HG02981 (cell line): Measurements from ENCODE around the gene NPPC.
"Not testable (repeated sequence)": the region's sequence is repeated elsewhere in the genome, so short reads cannot be mapped to it uniquely, and the experiment has no call there.

Experiments
- ATAC-seq: cut with Tn5 transposase; IDR thresholded peaks from one replicate; pipeline ENCODE4 v1.9.1; 2021; ENCODE audit warnings: mild to moderate bottlenecking, moderate library complexity; ENCODE audit not compliant: unreplicated experiment

The NPPC gene

DNA sequence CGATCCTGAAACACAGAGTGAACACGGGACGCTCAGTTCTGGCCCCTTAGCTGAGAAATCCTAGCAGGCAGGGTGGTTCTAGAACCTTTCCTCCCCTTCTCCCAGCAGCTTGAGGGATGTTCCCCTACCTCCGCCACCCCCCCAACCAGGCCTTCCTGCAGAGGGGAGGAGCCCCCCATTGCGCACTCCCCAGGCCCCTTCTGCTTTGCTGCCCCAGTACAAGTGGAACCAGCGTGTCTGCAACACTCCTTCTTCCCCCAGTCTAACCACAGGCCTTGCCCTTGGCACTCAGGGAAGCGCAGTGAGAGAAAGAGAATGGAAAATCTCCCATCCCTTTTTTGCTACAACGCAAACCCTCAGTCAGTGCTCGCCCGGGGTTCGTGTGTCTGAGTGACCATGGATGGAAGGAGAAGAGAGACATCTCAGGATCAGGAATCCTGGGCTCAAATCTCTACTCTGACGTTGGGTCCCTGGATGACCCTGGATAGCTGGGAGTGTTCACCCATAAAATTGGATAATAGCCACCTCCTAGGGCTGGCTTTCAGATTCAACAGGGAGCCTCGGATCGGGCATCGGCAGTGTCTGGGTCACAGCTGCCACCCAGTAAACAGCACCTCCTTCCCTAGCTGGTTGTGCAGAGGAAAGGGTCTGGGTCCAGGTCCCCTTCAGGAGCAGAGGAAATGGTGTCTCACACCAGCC lies 3.7 kb downstream of the NPPC start:
- ATAC-seq, result no peak

DNA sequence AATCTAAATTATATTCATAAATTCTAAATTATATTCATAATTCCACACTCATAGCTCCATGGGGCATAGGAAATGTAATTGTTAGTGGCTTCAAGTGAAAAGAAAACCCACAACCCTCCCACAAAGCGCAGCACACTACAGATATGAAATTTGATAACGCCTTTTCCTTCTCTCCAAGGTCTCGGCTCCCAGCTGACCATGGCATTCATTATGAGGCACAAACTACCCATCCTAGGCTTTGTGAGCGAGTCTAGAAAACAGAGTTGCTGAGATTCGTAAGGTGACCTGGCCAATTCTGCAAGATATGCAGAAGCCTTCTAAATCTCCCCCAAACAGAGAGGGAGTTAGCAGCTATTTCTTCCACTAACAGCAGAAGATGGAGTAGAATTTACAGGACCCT lies 5.4 kb downstream of the NPPC start:
- no peak for ATAC-seq

DNA sequence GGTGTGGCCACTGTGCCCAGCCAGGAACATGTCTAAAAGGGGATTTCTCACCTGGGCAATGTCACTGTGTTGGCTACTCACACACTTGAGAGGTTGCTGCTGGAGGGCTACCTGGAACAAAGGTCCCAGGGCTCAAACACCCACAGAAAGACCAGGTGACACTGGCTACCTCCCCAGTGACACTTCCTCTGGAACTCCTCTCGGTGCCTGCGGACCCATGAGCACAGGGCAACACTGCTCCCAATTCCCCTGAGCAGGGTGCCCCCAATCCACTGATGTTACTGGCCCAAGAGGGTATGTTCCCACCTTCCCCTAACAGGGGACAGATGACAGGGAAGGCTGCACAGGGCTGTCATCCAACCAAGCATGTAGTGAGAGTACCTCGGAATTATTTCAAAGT lies 5.8 kb downstream of the NPPC start:
- ATAC-seq, result no peak

DNA sequence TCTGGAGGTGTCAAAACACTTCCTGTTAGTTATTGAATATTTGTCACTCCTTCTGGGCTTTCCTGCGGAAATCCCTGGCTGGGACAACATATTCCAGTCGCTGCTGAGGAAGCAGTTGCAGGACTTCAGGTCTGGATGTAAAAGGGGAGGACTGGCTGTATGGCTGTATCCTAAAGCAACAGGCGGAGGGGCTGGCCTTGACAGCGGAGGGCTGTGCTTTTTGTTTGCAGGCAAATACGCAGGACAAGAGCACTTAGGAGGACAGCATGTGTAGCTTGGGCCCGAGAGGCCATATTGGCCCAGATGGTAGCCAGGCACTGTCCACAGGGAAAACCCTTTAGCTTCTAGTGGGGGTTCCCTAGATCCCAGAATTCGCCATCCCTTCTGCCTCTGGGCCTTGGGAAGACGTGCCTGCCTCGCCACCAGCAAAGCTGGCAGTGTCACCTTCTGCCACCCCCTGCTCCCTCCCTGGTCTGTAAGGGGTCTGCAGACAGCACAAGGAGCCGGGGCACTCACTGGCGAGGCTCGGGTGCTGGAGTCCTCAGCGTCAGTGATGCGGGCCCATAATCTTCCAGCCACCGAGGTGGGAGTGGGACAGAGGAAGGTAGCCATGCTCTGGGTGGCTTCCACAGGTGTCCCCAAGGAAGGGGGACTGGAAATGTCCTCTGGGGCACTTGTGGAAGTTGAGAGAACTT lies 6.7 kb downstream of the NPPC start:
- no peak for ATAC-seq

DNA sequence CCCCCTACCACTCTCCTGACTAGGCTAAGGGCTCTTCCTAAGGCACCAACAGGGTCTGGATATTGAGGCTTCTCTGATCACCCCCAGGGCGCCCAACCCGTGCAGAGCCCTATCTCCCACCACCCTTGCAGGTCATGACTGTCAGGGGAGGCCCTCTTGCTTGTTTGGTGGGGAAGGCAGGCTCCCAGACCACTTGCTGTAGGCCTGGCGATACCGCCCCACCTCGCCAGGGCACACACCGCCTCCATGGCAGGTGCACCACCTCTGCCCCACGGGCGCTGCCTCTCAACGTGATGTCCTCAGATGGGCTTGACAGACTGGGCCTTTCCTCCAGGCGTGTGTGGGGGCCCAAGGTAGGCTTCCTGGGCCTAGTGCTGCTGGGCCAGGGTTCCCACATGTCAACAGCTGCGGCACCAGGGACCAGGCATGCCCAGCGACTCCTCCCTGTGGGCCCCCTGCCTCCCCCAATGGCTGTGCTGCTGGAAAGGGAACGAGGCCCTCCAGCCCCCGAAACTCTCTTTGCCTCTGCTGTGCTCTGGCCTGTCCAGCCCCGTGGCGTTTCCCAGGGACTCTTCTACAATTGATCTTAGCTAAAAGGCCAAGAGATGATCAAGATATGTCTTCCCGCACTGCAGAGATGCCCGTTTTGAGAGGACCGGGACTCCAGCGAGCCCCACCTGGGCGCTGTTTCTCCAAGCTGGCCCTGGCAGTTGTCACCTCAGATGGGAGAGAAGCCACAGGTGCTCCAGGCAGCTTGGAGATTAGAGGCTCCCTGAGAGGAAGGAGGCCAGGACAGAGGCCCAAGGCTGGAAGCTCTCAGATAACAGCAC lies 7.5 kb downstream of the NPPC start:
- no peak for ATAC-seq

DNA sequence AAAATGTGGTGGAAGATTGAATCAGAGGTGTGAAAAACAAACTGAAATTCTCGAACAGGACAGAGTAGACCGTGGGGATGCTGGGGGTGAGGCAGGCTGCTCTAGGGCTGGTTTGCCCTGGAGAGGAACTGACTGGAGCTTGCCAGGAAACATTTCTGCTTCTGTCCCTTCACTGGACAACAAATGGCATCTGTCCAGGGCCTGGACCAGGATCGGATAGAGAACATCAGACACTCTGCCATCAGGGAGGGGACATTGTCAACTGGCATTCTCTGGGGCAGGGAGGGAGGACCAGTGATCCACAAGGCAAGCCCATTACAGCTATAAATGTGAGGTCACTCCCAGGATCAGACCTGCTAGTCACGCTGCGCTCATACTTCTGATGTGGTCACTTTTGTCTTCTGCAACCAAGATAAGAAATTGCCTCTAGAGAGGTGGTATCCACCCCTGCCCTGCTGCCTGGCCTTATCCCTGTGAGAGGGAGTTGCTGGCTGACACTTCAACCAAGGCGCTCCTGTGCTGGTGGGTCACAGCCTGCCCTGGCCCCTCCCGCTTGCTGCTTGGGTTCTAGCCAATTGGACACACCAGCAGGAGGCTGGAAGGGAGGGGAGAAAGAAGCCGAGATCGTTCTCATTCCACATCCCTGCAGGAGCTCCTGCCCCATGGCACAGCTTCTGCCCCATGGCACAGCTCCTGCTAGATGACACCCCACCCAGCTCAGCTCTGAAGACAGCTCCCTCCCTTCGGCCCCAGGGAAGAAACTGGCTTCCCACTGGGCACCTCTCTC lies 8.7 kb downstream of the NPPC start:
- no peak for ATAC-seq

DNA sequence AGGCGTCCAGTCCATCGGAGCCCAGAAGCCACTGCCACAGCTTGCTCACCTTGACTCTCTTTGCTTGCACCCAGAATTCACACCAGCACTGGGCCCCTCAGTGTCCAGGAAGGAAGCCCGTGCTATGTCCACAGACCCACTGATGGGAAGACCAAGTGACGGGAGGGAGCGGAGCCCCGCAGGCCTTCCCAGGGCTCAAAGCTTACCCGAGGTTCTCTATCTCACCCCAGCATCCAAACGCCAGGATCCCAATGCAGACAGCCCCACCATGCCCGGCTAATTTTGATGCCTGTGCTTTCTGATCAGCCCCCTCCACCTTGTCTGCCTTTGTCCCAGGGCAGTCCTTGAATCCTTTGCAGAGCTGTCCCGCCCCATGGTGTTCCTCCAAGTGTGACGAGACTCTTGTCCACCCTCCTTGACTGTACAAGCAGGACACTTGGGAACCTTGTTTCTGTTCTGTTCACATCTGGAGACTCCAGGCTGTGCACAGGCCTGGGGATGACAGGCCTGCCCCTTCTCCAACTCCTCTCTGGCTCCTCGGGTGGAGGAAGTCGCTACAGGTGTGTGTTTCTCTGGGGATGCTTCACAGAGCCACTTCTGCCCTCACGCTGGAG lies 12.0 kb downstream of the NPPC start:
- ATAC-seq, result no peak

DNA sequence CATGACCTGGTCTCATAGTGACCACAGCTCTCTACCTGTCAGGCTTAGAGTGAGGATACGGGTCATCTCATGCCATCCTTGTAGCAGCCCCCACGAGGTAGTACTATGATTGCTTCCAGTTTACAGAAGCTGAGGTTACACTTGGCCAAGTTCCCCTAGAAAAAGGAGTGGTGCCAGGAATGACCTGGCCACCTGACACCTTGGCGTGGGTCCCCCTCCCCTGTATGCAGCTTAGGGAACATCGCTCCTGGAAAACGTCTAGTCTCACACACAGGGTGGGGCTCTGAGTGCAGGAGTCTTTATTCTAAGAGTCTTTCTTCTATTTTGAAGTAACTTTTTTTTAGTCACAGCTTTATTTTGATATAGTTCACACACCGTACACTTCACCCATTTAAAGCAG lies 14.8 kb downstream of the NPPC start:
- no peak for ATAC-seq

DNA sequence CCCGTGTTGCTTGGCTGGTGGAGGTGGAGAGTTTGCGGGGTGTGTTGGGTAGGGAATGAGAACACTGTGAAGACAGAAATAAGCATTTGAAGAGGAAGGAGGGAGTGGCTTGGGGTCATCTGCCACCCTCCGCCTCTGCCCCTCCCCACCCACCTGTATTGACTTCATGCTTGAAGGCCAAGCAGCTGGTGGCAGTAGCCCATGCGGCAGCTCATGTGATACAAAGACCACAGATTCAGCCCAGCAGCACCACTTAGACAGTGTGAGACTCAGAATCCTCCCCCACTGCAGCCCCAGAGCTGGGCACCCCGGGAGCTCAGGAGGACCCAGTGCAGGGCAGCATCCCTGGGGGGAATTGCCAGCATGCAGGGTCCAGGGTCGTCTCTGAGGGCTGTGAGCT lies 15.4 kb downstream of the NPPC start:
- no peak for ATAC-seq

DNA sequence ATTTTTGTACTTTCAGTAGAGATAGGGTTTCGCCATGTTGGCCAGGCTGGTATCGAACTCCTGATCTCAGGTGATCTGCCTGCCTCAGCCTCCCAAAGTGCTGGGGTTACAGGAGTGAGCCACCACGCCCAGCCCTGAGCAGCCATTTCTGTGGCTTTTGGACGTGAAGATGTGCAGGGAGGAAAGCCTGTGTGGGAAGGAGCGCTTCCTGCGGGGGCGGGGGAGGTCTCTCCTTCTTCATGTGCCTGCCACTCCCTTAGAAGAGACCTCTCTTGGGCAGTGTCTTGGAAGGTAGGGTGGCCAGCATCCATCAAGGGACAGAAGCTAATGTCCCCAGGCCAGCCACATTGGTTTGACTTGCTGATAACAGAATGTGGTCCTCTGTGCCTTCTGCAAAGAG lies 16.0 kb downstream of the NPPC start:
- not testable (repeated sequence) for ATAC-seq

DNA sequence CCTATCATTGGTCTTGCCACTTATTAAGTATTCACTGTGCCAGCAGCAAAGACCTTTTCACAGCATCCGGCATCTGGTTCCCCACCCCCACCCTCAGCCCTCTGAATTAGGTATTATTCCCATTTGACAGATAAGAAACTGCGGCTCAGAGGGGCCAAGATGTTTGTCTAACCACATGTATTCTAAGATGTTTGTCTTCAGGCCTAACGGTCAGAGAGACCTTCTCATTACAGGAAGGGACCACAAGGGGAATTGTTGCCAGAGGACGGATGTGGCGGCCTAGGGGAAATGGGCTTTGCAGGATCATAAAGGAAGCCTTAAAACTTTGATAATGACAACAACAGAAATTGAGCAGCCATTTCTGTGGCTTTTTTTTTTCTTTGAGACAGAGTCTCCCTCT lies 16.6 kb downstream of the NPPC start:
- no peak for ATAC-seq

DNA sequence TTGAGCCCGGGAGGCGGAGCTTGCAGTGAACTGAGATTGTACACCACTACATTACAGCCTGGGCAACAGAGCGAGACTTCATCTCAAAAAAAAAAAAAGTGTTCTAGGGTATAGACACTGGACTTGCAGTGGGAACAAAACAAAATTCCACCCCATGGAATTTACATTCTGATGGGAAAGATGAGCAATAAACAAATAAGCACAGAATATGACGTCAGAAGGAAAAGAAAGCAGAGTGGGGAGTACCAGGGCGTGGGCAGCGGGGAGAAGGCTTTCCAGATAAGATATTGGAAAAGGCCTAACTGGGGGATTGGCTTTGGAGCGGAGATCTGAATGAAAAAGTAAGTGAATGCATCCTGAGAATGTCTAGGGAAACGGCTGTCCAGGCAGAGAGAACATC lies 17.6 kb downstream of the NPPC start:
- no peak for ATAC-seq

DNA sequence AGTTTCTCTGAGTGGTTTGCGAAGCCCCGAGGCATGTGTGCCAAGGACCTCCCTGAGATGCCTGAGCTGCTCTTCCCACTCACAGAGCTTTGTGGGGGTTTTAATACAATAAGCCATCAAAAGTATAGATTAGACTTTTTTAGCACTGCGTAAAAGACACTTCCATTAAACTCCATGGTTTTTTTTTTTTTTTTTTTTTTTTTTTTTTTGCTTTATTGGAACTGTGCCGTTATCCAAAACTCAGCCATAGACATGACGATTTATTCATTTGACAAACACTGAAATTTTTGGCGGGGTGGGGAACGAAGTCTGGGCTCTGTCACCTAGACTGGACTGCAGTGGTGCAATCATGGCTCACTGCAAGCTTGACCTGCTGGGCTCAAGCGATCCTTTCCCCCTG lies 18.4 kb downstream of the NPPC start:
- ATAC-seq, result no peak

DNA sequence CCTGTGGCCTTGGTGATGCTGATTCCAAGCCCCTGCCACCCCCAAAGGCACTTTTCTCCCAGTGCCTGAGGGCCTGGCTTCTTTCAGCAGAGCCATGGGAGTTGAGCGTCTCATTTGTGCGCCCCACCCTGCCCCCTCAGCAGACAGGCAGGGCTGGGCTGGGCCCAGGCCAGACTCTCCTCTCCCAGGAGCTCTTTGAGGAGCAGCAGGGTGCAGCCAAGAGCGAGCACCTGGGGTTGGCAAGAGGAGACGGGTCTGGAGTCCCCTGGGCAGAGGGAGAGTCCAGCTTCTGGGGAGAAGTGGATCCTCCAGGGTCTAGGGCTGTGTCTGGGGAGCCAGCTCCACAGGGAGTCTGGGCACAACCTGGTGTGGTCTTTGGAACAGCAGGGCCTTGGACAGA lies 21.2 kb downstream of the NPPC start:
- ATAC-seq, result no peak

DNA sequence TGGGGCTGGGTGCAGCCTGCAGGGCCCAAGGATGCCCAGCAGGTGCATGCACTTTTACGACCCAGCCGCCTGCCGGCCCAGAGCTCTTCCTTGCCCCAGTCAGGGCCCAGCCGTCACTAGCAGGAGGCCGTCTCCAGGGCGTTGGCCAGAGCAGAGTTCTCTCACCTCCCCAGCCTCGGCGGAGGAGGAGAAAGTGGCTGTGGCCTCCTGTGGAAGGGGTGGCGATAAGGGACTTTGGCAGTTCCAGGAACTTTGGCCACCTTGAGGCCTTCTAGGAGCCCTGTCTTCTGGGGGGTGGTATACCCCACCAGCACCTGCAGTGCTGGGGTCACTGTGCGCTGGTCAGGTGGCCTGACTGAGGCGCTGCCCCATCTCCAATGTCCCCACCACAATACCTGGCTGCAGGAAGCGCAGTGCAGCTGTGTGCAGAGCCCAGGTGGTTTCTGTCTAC lies 22.0 kb downstream of the NPPC start:
- no peak for ATAC-seq

DNA sequence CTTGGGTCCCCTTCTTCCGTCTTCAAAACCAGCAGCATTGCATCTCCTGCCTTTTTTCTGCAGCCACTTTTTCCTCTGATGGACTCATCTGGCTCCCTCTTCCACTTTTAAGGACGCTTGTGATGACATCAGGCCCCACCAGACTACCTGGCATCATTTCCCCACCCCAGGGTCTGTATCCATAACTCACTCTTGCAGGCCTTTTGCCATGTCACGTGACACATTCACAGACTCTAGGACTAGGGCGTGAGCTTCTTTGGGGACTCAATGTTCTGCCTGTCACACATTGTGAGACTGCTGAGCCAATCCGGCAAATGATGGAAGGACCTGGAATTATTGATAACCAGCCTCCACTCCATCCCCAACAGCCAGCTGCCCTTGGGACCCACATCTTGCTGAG lies 23.6 kb downstream of the NPPC start:
- ATAC-seq, result no peak

DNA sequence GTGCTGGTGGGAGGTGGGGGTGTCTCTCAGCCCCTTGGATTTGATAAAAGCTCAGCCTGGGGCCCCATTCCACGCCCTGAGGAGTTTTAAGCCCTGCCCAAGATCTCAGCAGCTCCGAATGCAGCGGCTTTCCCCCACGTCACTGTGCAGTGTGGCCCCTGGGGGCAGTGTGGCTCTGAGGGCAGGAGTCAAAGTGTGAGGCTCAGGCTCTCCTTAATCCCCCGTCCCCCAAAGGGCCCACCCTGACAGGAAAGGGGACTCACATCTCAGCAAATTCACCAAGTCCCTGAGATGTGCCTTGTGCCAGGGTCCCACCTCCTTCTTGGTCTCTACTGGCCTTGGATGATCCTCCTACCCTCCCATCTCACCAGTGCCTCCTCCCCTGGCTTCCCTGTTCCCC lies 25.2 kb downstream of the NPPC start:
- ATAC-seq, result no peak

DNA sequence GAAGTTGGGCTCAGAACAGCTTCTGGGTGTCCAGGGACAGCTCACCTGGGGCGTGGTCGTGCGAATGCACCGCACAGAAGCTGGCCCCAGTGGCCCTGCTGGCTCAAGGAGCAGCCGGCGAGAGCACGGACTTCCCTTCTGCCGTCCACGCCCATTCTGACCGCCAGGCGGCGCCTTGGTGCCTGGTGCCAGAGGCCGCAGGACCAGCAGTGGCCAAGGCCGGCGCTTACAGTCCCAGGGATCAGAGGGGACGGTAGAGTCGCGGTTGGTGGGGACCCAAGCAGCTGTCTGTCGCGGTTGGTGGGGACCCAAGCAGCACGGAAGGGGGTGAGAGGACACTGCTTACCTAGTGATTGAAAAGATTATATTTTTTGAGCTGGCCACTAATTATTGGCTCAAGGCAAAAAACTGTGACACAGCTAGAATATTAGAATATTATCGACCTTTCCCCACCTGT lies 25.7 kb downstream of the NPPC start:
- no peak for ATAC-seq

DNA sequence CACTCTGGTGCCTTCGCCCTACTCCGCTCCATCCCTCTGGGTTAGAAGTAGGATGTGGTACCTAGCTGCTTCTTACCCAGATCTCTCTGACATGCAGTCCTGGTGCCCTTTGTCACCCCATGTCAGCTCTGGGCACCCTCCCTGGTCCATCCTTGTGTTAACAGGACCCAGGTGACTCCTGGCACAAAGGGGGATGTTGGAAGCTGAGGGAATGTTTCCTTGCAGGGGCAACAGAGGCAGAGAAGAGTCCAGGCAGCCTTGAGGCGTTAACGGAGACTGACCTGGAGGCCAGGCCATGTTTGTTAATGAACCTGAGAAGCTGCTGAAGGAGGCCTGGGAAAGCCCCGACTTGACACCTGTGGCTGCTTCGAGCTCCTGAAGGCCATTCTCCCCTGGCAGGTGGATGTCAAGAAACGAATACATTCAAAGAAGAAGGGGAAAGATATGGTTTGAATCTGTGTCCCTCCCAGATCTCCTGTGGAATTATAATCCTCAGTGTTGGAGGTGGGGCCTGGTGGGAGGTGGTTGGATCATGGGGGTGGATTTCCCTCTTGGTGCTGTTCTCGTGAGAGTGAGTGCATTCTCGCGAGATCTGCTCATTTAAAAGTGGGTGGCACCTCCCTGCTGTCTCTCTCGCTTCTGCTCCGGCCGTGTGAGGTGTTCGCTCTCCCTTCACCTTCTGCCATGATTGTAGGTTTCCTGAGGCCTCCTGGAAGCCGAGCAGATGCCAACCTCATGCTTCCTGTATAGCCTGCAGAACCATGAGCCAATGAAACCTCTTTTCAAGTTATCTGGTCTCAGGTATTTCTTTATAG lies 31.4 kb downstream of the NPPC start:
- no peak for ATAC-seq

DNA sequence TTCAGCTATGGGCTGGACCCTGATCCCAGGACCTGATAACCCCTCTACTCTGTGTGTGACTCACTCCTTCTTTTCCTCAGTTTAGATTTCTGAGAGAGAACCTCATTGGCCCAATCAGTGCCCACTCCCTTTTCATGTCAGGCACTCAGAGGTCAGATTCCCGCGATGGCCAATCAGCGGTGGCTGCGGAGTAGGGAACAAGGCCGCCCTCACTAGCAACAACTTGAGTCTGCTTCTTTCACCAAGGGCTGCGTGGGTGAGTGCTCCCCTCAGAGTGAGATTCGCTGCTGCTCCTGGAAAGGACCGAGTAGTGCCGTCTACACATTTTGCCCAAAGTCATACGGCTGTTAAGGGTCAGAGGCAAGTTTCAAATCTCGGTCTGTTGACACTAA lies 34.7 kb downstream of the NPPC start:
- no peak for ATAC-seq
